Esophagus muscularis mucosa (tissue), 4 donors: ENCODE measurements around the gene HCFC1. TPM values are rescaled to one million over a fixed set of nuclear protein-coding genes. Genes with fewer than 3 reads are reported as not detected.

Experiments
- DNase-seq: peaks from one replicate; pipeline ENCODE4 v3.0.0-alpha.2; 2017; ENCODE audit errors: extremely low spot score
- H3K27ac ChIP-seq, 4 donors: fragments of 200-600 bp; sonication (generic); replicated peaks in 1 of 4; 1 replicate in 3 of 4; 2 replicates in 1 of 4; pipeline ENCODE4 v1.5.1; 2016 to 2019; ENCODE audit warnings: mild to moderate bottlenecking in 1 of 4
- H3K27me3 ChIP-seq, 4 donors: fragments of 200-600 bp; sonication (generic); one replicate each; pipeline versions ENCODE4 v1.5.1 to v1.6.0; 2016 to 2019
- H3K36me3 ChIP-seq, 4 donors: fragments of 200-600 bp; sonication (generic); one replicate each; pipeline ENCODE4 v1.5.1; 2016 to 2019
- H3K4me1 ChIP-seq, 4 donors: fragments of 200-600 bp; sonication (generic); one replicate each; pipeline ENCODE4 v1.5.1; 2016 to 2019
- H3K4me3 ChIP-seq, 4 donors: fragments of 200-600 bp; sonication (generic); 1 replicate in 2 of 4; 2 replicates in 2 of 4; pipeline ENCODE4 v1.5.1; 2016 to 2019; ENCODE audit warnings: mild to moderate bottlenecking in 4 of 4, moderate library complexity in 1 of 4
- H3K9me3 ChIP-seq, 4 donors: fragments of 200-600 bp; sonication (generic); 1 replicate in 3 of 4; 2 replicates in 1 of 4; pipeline ENCODE4 v1.5.1; 2016 to 2019
- EP300 ChIP-seq: sonication (generic); formaldehyde crosslinking; IDR thresholded peaks from one replicate; pipeline ENCODE4 v1.6.1; 2017; ENCODE audit warnings: antibody characterized with exemption
- POLR2A ChIP-seq: fragments of 450-650 bp; IDR thresholded peaks from one replicate; pipeline ENCODE4 v1.6.1; 2017; ENCODE audit warnings: antibody characterized with exemption, moderate library complexity, mild to moderate bottlenecking, low read depth
- POLR2AphosphoS5 ChIP-seq, 2 donors: sonication (generic); formaldehyde crosslinking; IDR thresholded peaks; one replicate each; pipeline ENCODE4 v1.6.1; 2017; ENCODE audit warnings: antibody characterized with exemption in 2 of 2
- WGBS: methylation state at CpG from one replicate; pipeline ENCODE4 v1.1.5; 2018; 5-methylcytosine and 5-hydroxymethylcytosine counted together
- intact Hi-C: fragments of 100-400 bp; cut with DNase I; formaldehyde crosslinking; loops from one replicate; pipeline ENCODE4 v1.15.1; 2023
- total RNA-seq, 4 donors: library from RNA; depleted of rRNA; stranded (reverse); fragments of >200 nt; gene quantifications; one replicate each; pipeline versions ENCODE4 v1.1.0 to v1.2.1, GENCODE V29; 2016
- TF ChIP-seq, protein P1 (sequence below), 3 experiments: fragments of 200-600 bp in 2 of 3; fragments of 450-650 bp in 1 of 3; sonication (generic) in 2 of 3; IDR thresholded peaks; one replicate each; pipeline ENCODE4 v1.5.1; 2017 to 2019; ENCODE audit warnings: antibody characterized with exemption in 3 of 3, mild to moderate bottlenecking in 2 of 3, moderate library complexity in 1 of 3

Gene HCFC1
- total RNA-seq, 4 donors from 2014 or later = 50.7 to 102 (median 60.8) TPM

DNA sequence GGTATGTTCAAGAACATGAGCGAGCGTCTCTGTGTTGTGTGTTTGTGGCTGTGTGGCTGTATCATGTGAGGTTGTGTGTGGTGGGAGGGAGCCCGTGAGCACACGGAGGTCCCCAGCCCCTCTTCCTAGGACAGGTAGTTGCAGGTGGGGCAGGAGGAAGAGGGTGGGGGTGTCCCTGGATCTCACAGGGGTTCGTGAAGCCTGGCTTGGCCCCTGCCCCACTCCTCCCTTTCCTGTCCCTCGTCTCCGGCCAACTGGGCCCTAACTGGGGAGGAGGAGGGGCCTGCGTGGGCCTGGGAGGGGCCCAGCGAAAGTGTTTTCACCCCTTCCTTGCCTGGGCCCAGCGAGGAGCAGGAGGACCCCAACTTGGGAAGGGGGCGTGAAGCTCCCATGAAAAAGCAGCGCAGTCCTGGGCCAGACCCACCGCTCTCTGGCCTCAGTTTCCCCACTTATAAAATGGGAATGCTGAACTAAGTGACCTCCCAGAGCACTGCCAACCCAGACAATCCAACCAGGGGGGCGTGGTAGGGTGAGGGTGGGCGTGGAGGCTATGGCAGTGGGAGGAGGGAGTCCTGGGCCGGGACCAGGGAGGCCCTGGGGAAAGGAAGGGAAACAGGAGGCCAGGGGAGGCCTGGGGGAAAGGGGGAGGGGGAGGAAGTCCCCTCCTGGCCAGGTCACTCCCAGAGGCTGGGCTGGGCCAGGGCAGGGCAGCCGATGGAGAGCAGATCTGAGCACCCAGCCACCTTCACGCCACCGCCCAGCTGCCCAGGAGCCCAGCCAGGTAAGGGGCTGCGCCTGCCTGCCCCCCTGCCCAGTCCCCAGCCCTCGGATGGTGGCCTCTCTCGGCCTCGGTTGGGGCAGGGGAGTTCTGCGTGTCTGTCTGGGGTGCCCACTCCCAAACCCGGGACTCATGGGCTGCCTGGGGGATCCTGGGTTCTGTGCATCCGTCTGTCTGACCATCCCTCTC is 67.3 kb downstream of the HCFC1 start, which contains the start of gene AVPR2:
AVPR2 (plus strand) TSS at position 683 of the 967 bp plus-strand sequence. CDS start 473 bp downstream, outside the sequence.
- TF ChIP-seq POLR2A (no peak), EP300 (no peak), POLR2AphosphoS5 (IDR thresholded peaks at IDR 0.05) (no peak)
- TF ChIP-seq, protein P1, sequence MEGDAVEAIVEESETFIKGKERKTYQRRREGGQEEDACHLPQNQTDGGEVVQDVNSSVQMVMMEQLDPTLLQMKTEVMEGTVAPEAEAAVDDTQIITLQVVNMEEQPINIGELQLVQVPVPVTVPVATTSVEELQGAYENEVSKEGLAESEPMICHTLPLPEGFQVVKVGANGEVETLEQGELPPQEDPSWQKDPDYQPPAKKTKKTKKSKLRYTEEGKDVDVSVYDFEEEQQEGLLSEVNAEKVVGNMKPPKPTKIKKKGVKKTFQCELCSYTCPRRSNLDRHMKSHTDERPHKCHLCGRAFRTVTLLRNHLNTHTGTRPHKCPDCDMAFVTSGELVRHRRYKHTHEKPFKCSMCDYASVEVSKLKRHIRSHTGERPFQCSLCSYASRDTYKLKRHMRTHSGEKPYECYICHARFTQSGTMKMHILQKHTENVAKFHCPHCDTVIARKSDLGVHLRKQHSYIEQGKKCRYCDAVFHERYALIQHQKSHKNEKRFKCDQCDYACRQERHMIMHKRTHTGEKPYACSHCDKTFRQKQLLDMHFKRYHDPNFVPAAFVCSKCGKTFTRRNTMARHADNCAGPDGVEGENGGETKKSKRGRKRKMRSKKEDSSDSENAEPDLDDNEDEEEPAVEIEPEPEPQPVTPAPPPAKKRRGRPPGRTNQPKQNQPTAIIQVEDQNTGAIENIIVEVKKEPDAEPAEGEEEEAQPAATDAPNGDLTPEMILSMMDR (IDR thresholded peaks at IDR 0.05) = no peak
- peak within 1 kb of the TSS; percentile 17 to 48 (median 30) for H3K4me3 ChIP-seq
- WGBS = 50% methylated on average over 20 of the region's 26 CpGs
- no peaks in the 10 kb centered on the region for H3K36me3 ChIP-seq
- H3K9me3 ChIP-seq = no peaks in the 10 kb centered on the region
- H3K27me3 ChIP-seq = no peaks in the 10 kb centered on the region
- H3K27ac ChIP-seq = peak within 1 kb of the TSS; percentile 17 to 41 (median 34)
- H3K4me1 ChIP-seq = peaks cover 14 to 41% (median 34%) of the 10 kb centered on the region in 4 donors
- DNase-seq = no peak
- intact Hi-C loops = no loop called here

DNA sequence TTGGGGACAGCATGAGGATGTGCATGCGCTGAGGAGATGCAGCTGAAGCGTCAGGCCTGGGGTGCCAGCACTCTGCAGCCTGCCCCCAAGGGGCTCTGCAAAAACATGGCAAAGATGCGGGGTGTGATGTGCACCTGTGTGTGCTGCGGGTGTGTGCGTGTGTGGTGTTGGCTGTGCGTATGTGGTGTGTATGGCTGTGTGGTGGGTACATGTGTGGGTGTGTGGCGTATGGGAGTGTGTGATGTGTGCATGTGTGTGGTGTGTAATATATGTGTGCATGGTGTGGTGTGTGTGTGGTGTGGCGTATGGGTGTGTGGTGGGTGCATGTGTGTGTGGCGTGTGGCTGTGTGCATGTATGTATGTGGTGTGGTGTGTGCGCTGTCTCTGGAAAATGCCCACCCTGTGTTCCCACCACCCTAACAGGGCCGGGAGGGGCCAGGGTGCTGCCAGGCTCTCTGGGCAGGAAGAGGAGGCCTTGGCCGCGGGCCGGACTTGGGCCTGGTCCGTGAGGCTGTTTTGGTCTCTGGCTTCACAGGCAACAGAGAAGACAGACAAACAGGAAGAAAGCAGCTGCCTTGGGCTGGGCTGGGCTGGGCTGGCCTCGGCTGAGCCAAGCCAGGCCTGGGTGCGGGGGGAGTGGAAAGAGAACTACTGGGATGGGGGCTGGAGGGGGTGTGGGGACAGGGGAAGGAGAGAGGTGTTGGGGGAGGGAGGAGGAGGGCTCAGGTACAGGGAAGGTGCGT is 68.2 kb downstream of the HCFC1 start:
- 49% methylated on average over 17 of the region's 18 CpGs for WGBS
- H3K4me1 ChIP-seq = peaks cover 14 to 41% (median 34%) of the 10 kb centered on the region in 4 donors
- no peak for DNase-seq
- no peak for TF ChIP-seq POLR2AphosphoS5 (IDR thresholded peaks at IDR 0.05)
- TF ChIP-seq POLR2A = no peak
- TF ChIP-seq, protein P1 (IDR thresholded peaks at IDR 0.05) = no peak
- TF ChIP-seq EP300 = no peak
- H3K36me3 ChIP-seq = no peaks in the 10 kb centered on the region
- no peaks in the 10 kb centered on the region for H3K9me3 ChIP-seq
- intact Hi-C loops = no loop called here
- H3K4me3 ChIP-seq = no peak overlapping the region
- peak overlapping the region; percentile 17 to 41 (median 34) for H3K27ac ChIP-seq
- no peaks in the 10 kb centered on the region for H3K27me3 ChIP-seq

DNA sequence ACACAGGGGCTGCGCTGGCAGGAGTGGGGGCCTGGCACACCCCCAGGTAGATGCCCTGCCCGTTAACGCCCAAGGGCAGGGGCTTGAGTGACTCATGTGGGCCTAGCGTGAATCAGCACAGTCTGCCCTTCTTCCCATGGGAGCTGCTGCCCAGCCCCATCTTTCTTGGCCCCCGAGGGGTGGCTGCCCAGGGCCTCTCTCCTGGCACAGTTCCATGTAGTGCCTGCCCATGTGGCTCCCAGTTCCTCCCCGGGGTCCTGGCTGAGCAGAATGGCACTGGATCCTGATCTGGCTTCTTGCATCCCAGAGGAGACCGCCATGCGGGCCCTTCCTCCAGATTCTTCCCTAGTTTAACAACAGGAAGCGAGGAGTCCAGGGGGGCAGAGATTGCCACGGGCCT is 69.2 kb downstream of the HCFC1 start:
- intact Hi-C loops = no loop called here
- TF ChIP-seq EP300 = no peak
- TF ChIP-seq POLR2A = no peak
- TF ChIP-seq POLR2AphosphoS5 (IDR thresholded peaks at IDR 0.05) = no peak
- TF ChIP-seq, protein P1 (IDR thresholded peaks at IDR 0.05) = no peak
- 64% methylated on average over 8 of the region's 10 CpGs for WGBS
- Histone ChIP-seq H3K4me1 (peaks cover 14 to 41% (median 34%) of the 10 kb centered on the region in 4 donors), H3K27ac (no peak overlapping the region), H3K9me3 (no peaks in the 10 kb centered on the region), H3K4me3 (no peak overlapping the region), H3K27me3 (no peaks in the 10 kb centered on the region), H3K36me3 (no peaks in the 10 kb centered on the region)
- no peak for DNase-seq

DNA sequence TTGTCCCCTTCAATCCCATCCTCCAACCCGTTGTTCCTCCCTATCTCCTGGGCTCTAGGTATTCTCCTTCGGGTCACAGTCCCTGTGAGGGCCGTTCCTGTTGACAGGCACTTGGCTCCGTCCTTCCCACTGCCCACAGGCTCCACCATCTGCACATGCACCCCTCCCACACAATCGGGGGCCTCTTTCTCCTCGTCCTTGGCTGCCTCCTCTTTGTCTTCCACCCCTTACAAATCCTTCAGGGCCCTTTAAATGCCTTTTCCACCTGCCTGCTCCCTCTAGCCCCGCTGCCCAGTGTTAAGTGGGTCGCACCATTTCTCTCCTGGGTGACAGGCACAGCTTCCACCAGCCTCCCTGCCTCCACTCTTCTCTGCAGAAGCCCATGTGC is 69.9 kb downstream of the HCFC1 start:
- Histone ChIP-seq H3K9me3 (no peaks in the 10 kb centered on the region), H3K36me3 (no peaks in the 10 kb centered on the region), H3K4me3 (no peak overlapping the region), H3K27me3 (no peaks in the 10 kb centered on the region), H3K4me1 (peaks cover 14 to 41% (median 34%) of the 10 kb centered on the region in 4 donors), H3K27ac (no peak overlapping the region)
- 66% methylated on average over 8 of the region's 8 CpGs for WGBS
- DNase-seq = no peak
- TF ChIP-seq, protein P1 (IDR thresholded peaks at IDR 0.05) = no peak
- no peak for TF ChIP-seq POLR2AphosphoS5 (IDR thresholded peaks at IDR 0.05)
- intact Hi-C loops = no loop called here
